Measurements from ENCODE around the gene RSPO3. TPM values are rescaled to one million over a fixed set of nuclear protein-coding genes. Genes with fewer than 3 reads are reported as not detected.
"Not testable (repeated sequence)": the region's sequence is repeated elsewhere in the genome, so short reads cannot be mapped to it uniquely, and the experiment has no call there.

The RSPO3 gene
- total RNA-seq, 6 donors from 2014 or later, result 0.22 to 6.7 (median 1.4) TPM

- no peak overlapping the region for H3K27ac ChIP-seq
- H3K36me3 ChIP-seq, result no peaks in the 10 kb centered on the region
- TF ChIP-seq EP300 (IDR thresholded peaks at IDR 0.05) (no peak), POLR2A (IDR thresholded peaks at IDR 0.05) (no peak), CTCF (IDR thresholded peaks at IDR 0.05) (no peak), POLR2AphosphoS5 (IDR thresholded peaks at IDR 0.05) (no peak)
- DNase-seq, result no peak
- no peaks in the 10 kb centered on the region for H3K9me3 ChIP-seq
- H3K4me3 ChIP-seq, result no peak overlapping the region
- no peaks in the 10 kb centered on the region for H3K27me3 ChIP-seq
- no peaks in the 10 kb centered on the region for H3K4me1 ChIP-seq
- WGBS, 2 donors, result 21 to 24% methylated on average over 1 of the region's 1 CpG
- no peak for ATAC-seq (ENCODE audit: low FRiP score in 2 of 2)
Measured at GRCh38 chr6:127222418-127222817, 103.9 kb downstream of the RSPO3 start.

- no peaks in the 10 kb centered on the region for H3K9me3 ChIP-seq
- ATAC-seq (ENCODE audit: low FRiP score in 2 of 2), result no peak
Measured at GRCh38 chr6:127225497-127225896, 107.0 kb downstream of the RSPO3 start.

GRCh38 chr6:127233819-127234218 is 115.3 kb downstream of the RSPO3 start:
- not testable (repeated sequence) for H3K27me3 ChIP-seq; H3K9me3 ChIP-seq; H3K27ac ChIP-seq; ATAC-seq (ENCODE audit: low FRiP score in 2 of 2); H3K36me3 ChIP-seq; DNase-seq; H3K4me1 ChIP-seq; H3K4me3 ChIP-seq
- WGBS, 2 donors, result 56 to 65% methylated on average over 3 of the region's 3 CpGs

More at GRCh38 chr6:127225497-127225896, 107.0 kb downstream of the RSPO3 start:
- no peak overlapping the region for H3K27ac ChIP-seq
- H3K27me3 ChIP-seq, result no peaks in the 10 kb centered on the region
- no peak for DNase-seq
- no peaks in the 10 kb centered on the region for H3K36me3 ChIP-seq
- 83% methylated on average over 1 of the region's 1 CpG for WGBS, 2 donors
- no peak for TF ChIP-seq CTCF (IDR thresholded peaks at IDR 0.05)
- no peak for TF ChIP-seq POLR2A (IDR thresholded peaks at IDR 0.05)
- TF ChIP-seq EP300 (IDR thresholded peaks at IDR 0.05), result no peak
- no peak for TF ChIP-seq POLR2AphosphoS5 (IDR thresholded peaks at IDR 0.05)
- H3K4me1 ChIP-seq, result no peaks in the 10 kb centered on the region
- no peak overlapping the region for H3K4me3 ChIP-seq

GRCh38 chr6:127243501-127243900 is 125.0 kb downstream of the RSPO3 start:
- Histone ChIP-seq H3K4me3 (no peak overlapping the region), H3K4me1 (no peaks in the 10 kb centered on the region), H3K27ac (no peak overlapping the region), H3K27me3 (no peaks in the 10 kb centered on the region), H3K9me3 (no peaks in the 10 kb centered on the region), H3K36me3 (no peaks in the 10 kb centered on the region)
- DNase-seq (no peak), ATAC-seq (ENCODE audit: low FRiP score in 2 of 2) (no peak)
- WGBS, 2 donors, result 80 to 86% methylated on average over 1 of the region's 1 CpG
- TF ChIP-seq CTCF (IDR thresholded peaks at IDR 0.05) (no peak), EP300 (IDR thresholded peaks at IDR 0.05) (no peak), POLR2A (IDR thresholded peaks at IDR 0.05) (no peak), POLR2AphosphoS5 (IDR thresholded peaks at IDR 0.05) (no peak)

Other genes with a start within 250 kb of the RSPO3 start
- gene RNF146, start 148.2 kb downstream of the RSPO3 start, total RNA-seq, result 100 to 1,000 TPM in 1 of 6 donors, 10 to 100 TPM in 5; 28.1 to 106 (median 53.0) TPM
- gene ECHDC1, start 224.9 kb downstream of the RSPO3 start, total RNA-seq, result 100 to 1,000 TPM in 4 of 6 donors, 10 to 100 TPM in 2; 70.5 to 146 (median 106) TPM

Measured in upper lobe of left lung (tissue), 6 donors.